Glutamatergic neuron (in vitro differentiated cells): Measurements from ENCODE around the gene POMT1. TPM values are rescaled to one million over a fixed set of nuclear protein-coding genes. Genes with fewer than 3 reads are reported as not detected.
A peak's percentile ranks its signal among the peaks of the same experiment; 100 is the strongest.

ENCODE experiments used
- DNase-seq: peaks from one replicate; pipeline ENCODE4 v3.0.0; 2022
- H3K27ac Mint-ChIP-seq: one replicate; pipeline ENCODE4 v1.8.0; 2020; ENCODE audit warnings: mild to moderate bottlenecking, mixed read lengths, inconsistent platforms; ENCODE audit not compliant: unreplicated experiment
- H3K27me3 Mint-ChIP-seq: one replicate; pipeline ENCODE4 v1.8.0; 2020; ENCODE audit warnings: mild to moderate bottlenecking, moderate library complexity, mixed read lengths, inconsistent platforms; ENCODE audit not compliant: unreplicated experiment
- H3K36me3 Mint-ChIP-seq: one replicate; pipeline ENCODE4 v1.8.0; 2020; ENCODE audit warnings: mild to moderate bottlenecking, mixed read lengths, inconsistent platforms; ENCODE audit not compliant: unreplicated experiment
- H3K4me1 Mint-ChIP-seq: one replicate; pipeline ENCODE4 v1.8.0; 2020; ENCODE audit warnings: mild to moderate bottlenecking, low read depth, mixed read lengths, inconsistent platforms; ENCODE audit not compliant: unreplicated experiment
- H3K4me3 Mint-ChIP-seq: one replicate; pipeline ENCODE4 v1.8.0; 2020; ENCODE audit warnings: mild to moderate bottlenecking, mixed read lengths, inconsistent platforms; ENCODE audit not compliant: unreplicated experiment
- H3K9me3 Mint-ChIP-seq: one replicate; pipeline ENCODE4 v1.8.0; 2020; ENCODE audit warnings: mild to moderate bottlenecking, moderate library complexity, mixed read lengths, inconsistent platforms; ENCODE audit not compliant: unreplicated experiment
- total RNA-seq: library from RNA; stranded (reverse); fragmentation: NEBNext Ultra II Directional; extraction: Animal tissue kit (Norgen Biotek cat#: 25700); gene quantifications from one replicate; pipeline ENCODE4 v1.2.1, GENCODE V29; 2021; ENCODE audit not compliant: unreplicated experiment
- TF ChIP-seq, protein P1 (sequence below): fragments of 200-600 bp; sonication (generic); IDR thresholded peaks from one replicate; pipeline ENCODE4 v1.5.0; 2021; ENCODE audit not compliant: partially characterized antibody, unreplicated experiment

POMT1 gene
- total RNA-seq, 1 donor from 2014 or later = 108 TPM

DNA sequence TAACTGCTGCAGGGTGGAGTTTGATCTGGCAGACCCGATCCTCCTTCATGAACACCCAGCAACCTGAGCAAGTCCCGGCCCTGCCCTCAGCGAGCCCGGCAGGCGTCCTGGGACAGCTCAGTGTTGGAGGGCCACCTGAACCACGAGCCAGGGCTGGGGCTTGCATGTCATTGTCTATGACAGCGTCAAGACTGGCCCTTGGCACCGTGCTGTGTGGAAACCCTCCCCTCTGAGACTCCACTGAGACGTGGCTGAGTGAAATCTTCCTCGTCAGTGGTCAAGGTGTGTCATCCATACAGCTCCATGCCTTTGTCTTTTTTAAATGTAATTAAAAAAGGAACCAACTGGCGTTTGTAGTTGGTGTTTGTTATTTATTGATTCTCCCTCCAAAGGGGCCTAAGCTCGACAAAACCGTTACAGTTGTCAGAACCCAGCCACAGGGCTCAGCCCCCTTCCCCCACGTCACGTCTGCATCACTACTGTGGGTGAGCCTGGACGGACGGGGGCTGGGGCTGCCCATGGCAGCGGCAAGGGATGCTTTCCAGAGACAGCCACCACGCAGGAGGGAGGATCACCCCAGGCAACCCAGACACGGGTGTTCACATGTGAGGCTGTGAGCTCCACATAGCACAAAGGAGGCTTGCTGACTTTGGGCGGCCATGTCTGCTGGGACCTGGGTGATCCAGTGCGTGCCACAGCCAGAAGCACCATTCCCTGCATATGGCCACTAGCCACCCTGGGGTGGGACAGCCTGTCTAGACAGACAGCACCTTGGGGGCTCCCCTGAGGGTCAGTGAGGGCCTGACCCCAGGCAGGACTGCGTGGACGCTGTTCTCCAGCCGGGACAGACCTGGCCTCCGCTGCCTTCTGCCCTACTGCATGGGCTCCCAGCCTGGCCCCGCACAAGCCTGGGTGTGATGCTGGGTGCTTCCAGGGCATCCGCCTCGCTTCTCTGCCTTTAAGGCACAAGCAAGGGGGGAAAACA is 21.0 kb downstream of the POMT1 start:
- H3K36me3 Mint-ChIP-seq = no peaks in the 10 kb centered on the region
- H3K4me1 Mint-ChIP-seq = no peaks in the 10 kb centered on the region
- H3K27ac Mint-ChIP-seq = no peak overlapping the region

DNA sequence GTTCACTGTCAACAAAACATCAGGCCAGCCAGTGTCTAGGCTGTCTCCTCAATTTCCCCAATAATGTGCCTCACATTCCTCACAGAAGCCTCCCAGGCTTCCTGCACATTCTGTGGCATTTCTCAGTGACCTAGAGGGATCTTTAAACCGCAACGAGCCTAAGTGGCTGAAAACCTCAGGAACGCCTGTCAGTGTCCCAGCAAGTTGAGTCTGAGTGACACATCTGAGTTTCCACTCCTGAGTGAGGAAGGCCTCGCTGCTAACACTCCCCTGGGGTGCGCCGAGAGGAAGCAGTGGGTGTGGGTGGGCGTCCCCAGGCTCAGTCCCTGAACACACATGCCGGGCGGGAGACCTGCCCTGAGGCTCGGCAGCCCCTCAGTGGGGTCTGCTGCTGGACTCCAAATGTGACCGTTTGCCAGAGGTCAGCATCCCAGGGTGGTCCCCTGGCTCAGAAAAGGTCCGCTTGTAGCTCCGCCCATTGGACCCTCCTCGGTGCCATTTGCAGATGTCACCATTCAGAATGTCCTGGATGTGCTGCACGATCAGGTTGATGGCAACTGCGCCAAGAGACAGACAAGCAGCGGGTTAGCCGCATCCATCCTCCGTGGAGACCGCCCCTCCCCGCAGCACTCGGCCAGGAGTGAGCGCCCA is 22.1 kb downstream of the POMT1 start:
- DNase-seq = no peak
- H3K27ac Mint-ChIP-seq = peak overlapping the region; percentile 43
- TF ChIP-seq, protein P1, sequence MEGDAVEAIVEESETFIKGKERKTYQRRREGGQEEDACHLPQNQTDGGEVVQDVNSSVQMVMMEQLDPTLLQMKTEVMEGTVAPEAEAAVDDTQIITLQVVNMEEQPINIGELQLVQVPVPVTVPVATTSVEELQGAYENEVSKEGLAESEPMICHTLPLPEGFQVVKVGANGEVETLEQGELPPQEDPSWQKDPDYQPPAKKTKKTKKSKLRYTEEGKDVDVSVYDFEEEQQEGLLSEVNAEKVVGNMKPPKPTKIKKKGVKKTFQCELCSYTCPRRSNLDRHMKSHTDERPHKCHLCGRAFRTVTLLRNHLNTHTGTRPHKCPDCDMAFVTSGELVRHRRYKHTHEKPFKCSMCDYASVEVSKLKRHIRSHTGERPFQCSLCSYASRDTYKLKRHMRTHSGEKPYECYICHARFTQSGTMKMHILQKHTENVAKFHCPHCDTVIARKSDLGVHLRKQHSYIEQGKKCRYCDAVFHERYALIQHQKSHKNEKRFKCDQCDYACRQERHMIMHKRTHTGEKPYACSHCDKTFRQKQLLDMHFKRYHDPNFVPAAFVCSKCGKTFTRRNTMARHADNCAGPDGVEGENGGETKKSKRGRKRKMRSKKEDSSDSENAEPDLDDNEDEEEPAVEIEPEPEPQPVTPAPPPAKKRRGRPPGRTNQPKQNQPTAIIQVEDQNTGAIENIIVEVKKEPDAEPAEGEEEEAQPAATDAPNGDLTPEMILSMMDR = no peak
- no peaks in the 10 kb centered on the region for H3K4me1 Mint-ChIP-seq
- no peaks in the 10 kb centered on the region for H3K36me3 Mint-ChIP-seq
- peaks cover 3% of the 10 kb centered on the region for H3K9me3 Mint-ChIP-seq
- H3K4me3 Mint-ChIP-seq = no peak overlapping the region
- peaks cover 6% of the 10 kb centered on the region for H3K27me3 Mint-ChIP-seq

More for the DNA sequence above, 21.0 kb downstream of the POMT1 start:
- peaks cover 6% of the 10 kb centered on the region for H3K27me3 Mint-ChIP-seq
- no peak for DNase-seq
- H3K9me3 Mint-ChIP-seq = peaks cover 3% of the 10 kb centered on the region
- TF ChIP-seq, protein P1 = no peak
- H3K4me3 Mint-ChIP-seq = no peak overlapping the region

DNA sequence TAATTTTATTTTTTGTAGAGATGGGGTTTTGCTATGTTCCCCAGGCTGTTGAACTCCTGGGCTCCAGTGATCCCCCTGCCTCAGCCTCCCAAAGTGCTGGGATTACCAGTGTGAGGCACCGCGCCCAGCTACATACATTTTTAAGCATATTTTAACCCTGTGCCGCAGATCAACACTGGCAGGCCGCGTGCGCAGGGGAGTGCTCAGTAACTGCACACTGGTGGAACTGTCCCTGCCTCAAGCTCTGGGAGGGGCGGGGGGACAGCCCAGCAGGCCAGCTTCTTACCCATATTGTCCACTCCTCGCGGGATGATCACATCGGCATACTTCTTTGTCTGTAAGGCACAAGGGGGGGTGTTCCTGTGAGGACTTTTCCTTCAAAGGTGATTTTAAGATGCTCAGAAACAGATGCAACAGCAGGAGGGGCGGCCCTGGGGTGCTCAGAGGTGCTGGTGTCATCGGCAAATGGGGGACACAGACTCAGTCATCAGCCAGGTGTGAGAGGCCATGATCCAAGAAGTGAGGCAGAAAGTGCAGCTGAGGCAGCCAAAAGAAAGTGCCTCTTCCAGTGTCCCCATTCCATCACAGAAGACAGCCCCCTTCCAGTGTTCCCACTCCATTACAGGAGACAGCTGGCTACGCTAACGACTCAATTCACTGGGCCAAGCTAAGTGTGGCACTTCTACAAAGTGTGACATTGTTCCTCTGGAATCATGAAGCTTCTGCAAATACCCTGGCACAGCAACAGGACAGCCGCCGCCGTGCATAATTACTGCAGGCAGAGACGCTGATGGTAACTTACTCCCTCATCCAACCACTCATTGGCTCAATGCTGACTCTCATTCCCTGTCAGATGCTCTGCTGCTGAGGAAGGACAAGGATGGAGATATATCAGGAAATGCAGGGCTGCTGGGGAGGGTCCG is 23.2 kb downstream of the POMT1 start:
- Mint-ChIP-seq H3K4me3 (no peak overlapping the region), H3K36me3 (no peaks in the 10 kb centered on the region), H3K27ac (no peak overlapping the region), H3K27me3 (peaks cover 6% of the 10 kb centered on the region), H3K9me3 (peaks cover 3% of the 10 kb centered on the region), H3K4me1 (peaks cover 2% of the 10 kb centered on the region)
- DNase-seq = no peak
- TF ChIP-seq, protein P1 = no peak

DNA sequence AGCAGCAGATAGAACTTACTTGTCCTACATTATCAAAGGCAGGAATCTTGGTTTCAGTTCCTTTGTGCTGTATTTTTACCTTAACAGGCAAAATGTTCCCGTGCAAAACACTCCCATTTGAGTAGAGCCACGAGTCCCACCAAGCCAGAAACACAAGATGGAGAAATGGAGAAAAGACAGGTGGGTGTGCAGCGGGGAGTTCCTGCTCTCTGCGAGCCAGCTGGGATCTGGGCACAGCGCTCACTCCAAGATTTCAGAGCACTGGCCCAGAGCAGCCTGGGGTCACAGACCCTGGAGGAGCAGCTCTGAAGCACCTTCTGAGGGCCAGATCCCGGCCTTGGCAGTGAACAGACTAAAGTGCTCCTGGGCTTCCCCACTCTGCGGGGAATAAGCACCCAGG is 25.5 kb downstream of the POMT1 start:
- Mint-ChIP-seq H3K27me3 (peaks cover 6% of the 10 kb centered on the region), H3K4me3 (no peak overlapping the region), H3K4me1 (peaks cover 2% of the 10 kb centered on the region), H3K27ac (peak overlapping the region; percentile 39), H3K36me3 (no peaks in the 10 kb centered on the region), H3K9me3 (peaks cover 1% of the 10 kb centered on the region)
- TF ChIP-seq, protein P1 = no peak
- DNase-seq = no peak
